Subcutaneous adipose tissue (tissue), 4 donors: ENCODE results near the gene KMT5B. TPM values are rescaled to one million over a fixed set of nuclear protein-coding genes. Genes with fewer than 3 reads are reported as not detected.

Experiments
- total RNA-seq, 4 donors: library from RNA; depleted of rRNA; stranded (reverse); fragments of >200 nt; gene quantifications; one replicate each; pipeline ENCODE4 v1.1.0, GENCODE V29; 2016
- TF ChIP-seq, protein P1 (sequence below): fragments of 450-650 bp; IDR thresholded peaks from one replicate; pipeline ENCODE4 v1.5.1; 2016; ENCODE audit warnings: low read depth, mild to moderate bottlenecking, control low read depth, antibody characterized with exemption, moderate library complexity

The KMT5B gene
- total RNA-seq, 4 donors from 2014 or later: 30.6 to 42.8 (median 37.9) TPM

DNA sequence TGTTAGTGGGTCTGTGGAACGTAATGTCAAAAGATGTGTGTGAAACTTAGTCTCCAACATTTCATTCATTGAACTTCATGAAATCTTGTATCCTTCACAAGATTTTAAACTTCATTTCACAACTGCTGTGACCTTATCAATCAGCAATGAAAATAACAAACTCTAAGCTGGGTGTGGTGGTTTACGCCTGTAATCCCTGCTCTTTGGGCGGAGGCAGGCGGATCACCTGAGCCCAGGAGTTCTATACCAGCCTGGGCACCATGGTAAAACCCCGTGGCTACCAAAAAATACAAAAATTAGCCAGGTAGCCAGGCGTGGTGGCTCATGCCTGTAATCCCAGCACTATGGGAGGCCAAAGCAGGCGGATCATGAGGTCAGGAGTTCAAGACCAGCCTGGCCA, 97.0 kb downstream of the KMT5B start:
- TF ChIP-seq, protein P1, sequence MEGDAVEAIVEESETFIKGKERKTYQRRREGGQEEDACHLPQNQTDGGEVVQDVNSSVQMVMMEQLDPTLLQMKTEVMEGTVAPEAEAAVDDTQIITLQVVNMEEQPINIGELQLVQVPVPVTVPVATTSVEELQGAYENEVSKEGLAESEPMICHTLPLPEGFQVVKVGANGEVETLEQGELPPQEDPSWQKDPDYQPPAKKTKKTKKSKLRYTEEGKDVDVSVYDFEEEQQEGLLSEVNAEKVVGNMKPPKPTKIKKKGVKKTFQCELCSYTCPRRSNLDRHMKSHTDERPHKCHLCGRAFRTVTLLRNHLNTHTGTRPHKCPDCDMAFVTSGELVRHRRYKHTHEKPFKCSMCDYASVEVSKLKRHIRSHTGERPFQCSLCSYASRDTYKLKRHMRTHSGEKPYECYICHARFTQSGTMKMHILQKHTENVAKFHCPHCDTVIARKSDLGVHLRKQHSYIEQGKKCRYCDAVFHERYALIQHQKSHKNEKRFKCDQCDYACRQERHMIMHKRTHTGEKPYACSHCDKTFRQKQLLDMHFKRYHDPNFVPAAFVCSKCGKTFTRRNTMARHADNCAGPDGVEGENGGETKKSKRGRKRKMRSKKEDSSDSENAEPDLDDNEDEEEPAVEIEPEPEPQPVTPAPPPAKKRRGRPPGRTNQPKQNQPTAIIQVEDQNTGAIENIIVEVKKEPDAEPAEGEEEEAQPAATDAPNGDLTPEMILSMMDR: no peak

GRCh38 chr11:68115285-68115684, 97.8 kb downstream of the KMT5B start:
- TF ChIP-seq, protein P1: no peak

GRCh38 chr11:68113986-68114385, 99.1 kb downstream of the KMT5B start:
- TF ChIP-seq, protein P1: no peak

DNA sequence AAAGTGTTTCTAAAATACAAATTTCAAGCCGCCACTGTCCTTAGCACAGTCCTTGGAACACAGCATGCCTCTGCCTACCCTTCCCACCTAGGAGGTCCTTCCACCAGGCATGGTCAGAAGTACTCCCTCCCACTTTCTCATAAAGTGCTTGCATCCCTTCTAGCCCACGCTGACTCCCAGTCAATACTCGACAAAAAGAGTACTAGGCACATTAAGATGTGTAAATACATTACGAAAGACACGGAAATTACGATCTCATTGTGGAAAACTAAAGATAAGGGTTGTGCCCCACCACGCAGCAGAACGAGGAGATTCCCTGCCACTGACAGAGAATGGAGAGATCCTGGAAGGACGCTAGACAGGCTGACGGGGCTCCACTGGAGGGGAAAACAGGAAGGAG, 105.4 kb downstream of the KMT5B start:
- TF ChIP-seq, protein P1: no peak

- TF ChIP-seq, protein P1: no peak
Measured at GRCh38 chr11:68106165-68106940, 106.7 kb downstream of the KMT5B start.

Other genes with a start within 250 kb of the KMT5B start
- gene UNC93B1, start 209.2 kb downstream of the KMT5B start, total RNA-seq: 10 to 100 TPM; 30.7 to 94.0 (median 47.4) TPM
- 10 to 100 TPM; 11.7 to 43.5 (median 22.3) TPM for gene ALDH3B1, start 203.0 kb downstream of the KMT5B start, total RNA-seq
- gene NDUFS8, start 182.6 kb downstream of the KMT5B start, total RNA-seq: 100 to 1,000 TPM in 1 of 4 donors, 10 to 100 TPM in 3; 69.8 to 143 (median 80.2) TPM
- gene TCIRG1, start 174.3 kb downstream of the KMT5B start, total RNA-seq: 100 to 1,000 TPM in 2 of 4 donors, 10 to 100 TPM in 2; 56.4 to 145 (median 118) TPM
- 10 to 100 TPM; 50.2 to 78.7 (median 59.6) TPM for gene CHKA, start 91.9 kb downstream of the KMT5B start, total RNA-seq
- gene C11orf24, start 58.7 kb upstream of the KMT5B start, total RNA-seq: 10 to 100 TPM; 10.2 to 27.1 (median 20.2) TPM
- gene LRP5, start 99.3 kb upstream of the KMT5B start, total RNA-seq: 10 to 100 TPM; 21.5 to 75.0 (median 28.7) TPM
- gene PPP6R3, start 247.5 kb upstream of the KMT5B start, total RNA-seq: 100 to 1,000 TPM; 104 to 169 (median 118) TPM